H9 (cell line): ENCODE results near the gene L1CAM. TPM values are rescaled to one million over a fixed set of nuclear protein-coding genes. Genes with fewer than 3 reads are reported as not detected.

Experiments
- DNase-seq: peaks from one replicate; pipeline ENCODE4 v3.0.0-alpha.2; 2017
- H2AFZ ChIP-seq: one replicate; pipeline ENCODE4 v1.6.1; 2013; ENCODE audit warnings: mild to moderate bottlenecking, low read length, control low read depth, moderate library complexity
- H2AK5ac ChIP-seq: 2 replicates; pipeline ENCODE4 v1.6.1; 2013; ENCODE audit warnings: low read length, control low read depth, mixed read lengths; ENCODE audit not compliant: insufficient read length
- H2BK120ac ChIP-seq: one replicate; pipeline ENCODE4 v1.6.1; 2013; ENCODE audit warnings: low read depth, mild to moderate bottlenecking, low read length, control low read depth, inconsistent platforms; ENCODE audit not compliant: poor library complexity, severe bottlenecking
- H2BK12ac ChIP-seq: 2 replicates; pipeline ENCODE4 v1.6.1; 2013; ENCODE audit warnings: low read length, control low read depth, mixed read lengths, low read depth; ENCODE audit not compliant: insufficient read length
- H2BK15ac ChIP-seq: 2 replicates; pipeline ENCODE4 v1.6.1; 2013; ENCODE audit warnings: low read depth, low read length, control low read depth
- H2BK20ac ChIP-seq: one replicate; pipeline ENCODE4 v1.6.1; 2013; ENCODE audit warnings: low read depth, mild to moderate bottlenecking, low read length, control low read depth, inconsistent platforms; ENCODE audit not compliant: poor library complexity, severe bottlenecking
- H2BK5ac ChIP-seq: 2 replicates; pipeline ENCODE4 v1.6.1; 2013; ENCODE audit warnings: low read length, control low read depth, mixed read lengths; ENCODE audit not compliant: insufficient read length
- H3K14ac ChIP-seq: 2 replicates; pipeline ENCODE4 v1.6.1; 2013; ENCODE audit warnings: low read length, control low read depth; ENCODE audit not compliant: insufficient read depth
- H3K18ac ChIP-seq: 2 replicates; pipeline ENCODE4 v1.6.1; 2013; ENCODE audit warnings: low read depth, mild to moderate bottlenecking, mixed read lengths, low read length, control low read depth; ENCODE audit not compliant: insufficient read length
- H3K23ac ChIP-seq: 2 replicates; pipeline ENCODE4 v1.6.1; 2013; ENCODE audit warnings: low read length, control low read depth, mixed read lengths, low read depth; ENCODE audit not compliant: insufficient read length
- H3K23me2 ChIP-seq: 2 replicates; pipeline ENCODE4 v1.6.1; 2013; ENCODE audit warnings: low read depth, mild to moderate bottlenecking, mixed read lengths, low read length, control low read depth; ENCODE audit not compliant: insufficient read length, poor library complexity, severe bottlenecking
- H3K27ac ChIP-seq: 2 replicates; pipeline ENCODE4 v1.5.1; 2013; ENCODE audit warnings: low read length, control low read depth, mixed read lengths, low read depth; ENCODE audit not compliant: insufficient read length
- H3K27me3 ChIP-seq: 2 replicates; pipeline ENCODE4 v1.6.1; 2013; ENCODE audit warnings: low read length, control low read depth, inconsistent platforms; ENCODE audit not compliant: insufficient read depth
- H3K4ac ChIP-seq: 2 replicates; pipeline ENCODE4 v1.6.1; 2013; ENCODE audit warnings: low read depth, mild to moderate bottlenecking, control low read depth, inconsistent platforms, low read length, moderate library complexity
- H3K4me1 ChIP-seq: 2 replicates; pipeline ENCODE4 v1.6.1; 2013; ENCODE audit warnings: low read length, control low read depth, inconsistent platforms; ENCODE audit not compliant: insufficient read depth
- H3K4me2 ChIP-seq: 2 replicates; pipeline ENCODE4 v1.6.1; 2013; ENCODE audit warnings: low read length, control low read depth, mixed read lengths; ENCODE audit not compliant: insufficient read length, insufficient read depth
- H3K56ac ChIP-seq: 2 replicates; pipeline ENCODE4 v1.6.1; 2013; ENCODE audit warnings: low read depth, mild to moderate bottlenecking, mixed read lengths, low read length, control low read depth; ENCODE audit not compliant: insufficient read length
- H3K79me1 ChIP-seq: 2 replicates; pipeline ENCODE4 v1.6.1; 2013; ENCODE audit warnings: low read depth, mild to moderate bottlenecking, moderate library complexity, low read length, control low read depth, inconsistent platforms; ENCODE audit not compliant: insufficient read depth, poor library complexity, severe bottlenecking
- H3K79me2 ChIP-seq: 2 replicates; pipeline ENCODE4 v1.6.1; 2013; ENCODE audit warnings: low read length, control low read depth, inconsistent platforms; ENCODE audit not compliant: insufficient read depth
- H3K9ac ChIP-seq: 2 replicates; pipeline ENCODE4 v1.6.1; 2013; ENCODE audit warnings: low read length, control low read depth, mixed read lengths; ENCODE audit not compliant: insufficient read length; ENCODE audit errors: extremely low read depth
- H3K9me3 ChIP-seq: one replicate; pipeline ENCODE4 v1.6.1; 2013; ENCODE audit warnings: low read depth, low read length, inconsistent platforms; ENCODE audit not compliant: control insufficient read depth
- H3T11ph ChIP-seq: one replicate; pipeline ENCODE4 v1.6.1; 2013; ENCODE audit warnings: mild to moderate bottlenecking, low read length, control low read depth, inconsistent platforms
- H4K20me1 ChIP-seq: one replicate; pipeline ENCODE4 v1.6.1; 2013; ENCODE audit not compliant: control insufficient read depth, insufficient read length, insufficient read depth
- H4K5ac ChIP-seq: 2 replicates; pipeline ENCODE4 v1.6.1; 2013; ENCODE audit warnings: low read depth, mild to moderate bottlenecking, mixed read lengths, low read length, control low read depth; ENCODE audit not compliant: insufficient read length
- H4K8ac ChIP-seq: replicated peaks from 2 replicates; pipeline ENCODE4 v1.6.1; 2013; ENCODE audit warnings: low read length, control low read depth, mixed read lengths, low read depth; ENCODE audit not compliant: insufficient read length
- H4K91ac ChIP-seq: 2 replicates; pipeline ENCODE4 v1.6.1; 2013; ENCODE audit warnings: low read depth, mild to moderate bottlenecking, moderate library complexity, mixed read lengths, low read length, control low read depth; ENCODE audit not compliant: insufficient read length
- H3K27ac Mint-ChIP-seq, 3 experiments: 2 replicates in 2 of 3; 3 replicates in 1 of 3; pipeline ENCODE4 v1.8.0; 2020 to 2021; ENCODE audit warnings: mixed read lengths in 3 of 3, mild to moderate bottlenecking in 1 of 3, moderate library complexity in 1 of 3
- H3K27me3 Mint-ChIP-seq: 2 replicates; pipeline ENCODE4 v1.8.0; 2021; ENCODE audit warnings: low read depth, mild to moderate bottlenecking, moderate library complexity, mixed read lengths
- H3K36me3 Mint-ChIP-seq, 3 experiments: 2 replicates in 2 of 3; 3 replicates in 1 of 3; pipeline ENCODE4 v1.8.0; 2020 to 2021; ENCODE audit warnings: low read depth in 3 of 3, mixed read lengths in 3 of 3; ENCODE audit not compliant: insufficient read depth in 1 of 3
- H3K4me1 Mint-ChIP-seq, 2 experiments: 2 replicates each; pipeline ENCODE4 v1.8.0; 2020; ENCODE audit warnings: mixed read lengths in 2 of 2
- H3K4me3 Mint-ChIP-seq, 2 experiments: 2 replicates in 1 of 2; 3 replicates in 1 of 2; pipeline ENCODE4 v1.8.0; 2020 to 2021; ENCODE audit warnings: mild to moderate bottlenecking in 2 of 2, mixed read lengths in 2 of 2, moderate library complexity in 1 of 2
- H3K9me3 Mint-ChIP-seq, 2 experiments: 2 replicates in 1 of 2; 3 replicates in 1 of 2; pipeline ENCODE4 v1.8.0; 2020; ENCODE audit warnings: mild to moderate bottlenecking in 2 of 2, mixed read lengths in 2 of 2, moderate library complexity in 1 of 2
- CTCF ChIP-seq: fragments of 200-600 bp; sonication (generic); conservative IDR thresholded peaks from 3 replicates; pipeline ENCODE4 v1.8.0; 2021; ENCODE audit warnings: antibody characterized with exemption, mild to moderate bottlenecking
- WGBS: extraction: QIAGEN DNeasy Blood & Tissue Kit; methylation state at CpG from one replicate; pipeline ENCODE4 v1.1.7; 2013; ENCODE audit warnings: missing lambda C conversion rate, low lambda C conversion rate, mixed read lengths; ENCODE audit not compliant: insufficient read length; ENCODE audit errors: extremely low coverage; 5-methylcytosine and 5-hydroxymethylcytosine counted together
- total RNA-seq: library from RNA; stranded (reverse); gene quantifications from 2 replicates; pipeline ENCODE4 v1.2.1, GENCODE V29; 2021

The L1CAM gene
- total RNA-seq, 1 experiment from 2014 or later, result 22.7 TPM

- Histone ChIP-seq H3K4me1 (no peaks in the 10 kb centered on the region), H2BK12ac (no peak overlapping the region), H4K5ac (no peak overlapping the region), H4K91ac (no peak overlapping the region), H3K79me2 (no peaks in the 10 kb centered on the region), H3K27me3 (no peaks in the 10 kb centered on the region), H3K9me3 (peaks cover 40% of the 10 kb centered on the region), H3K56ac (no peak overlapping the region), H2BK20ac (no peak overlapping the region), H3K23ac (no peak overlapping the region), H4K20me1 (no peaks in the 10 kb centered on the region), H3K18ac (no peak overlapping the region), H3T11ph (no peak overlapping the region), H3K4ac (no peak overlapping the region), H2AK5ac (no peak overlapping the region), H3K9ac (no peak overlapping the region), H2BK120ac (no peak overlapping the region), H3K27ac (no peak overlapping the region), H3K4me2 (no peak overlapping the region), H2BK15ac (no peak overlapping the region), H3K14ac (no peak overlapping the region), H2BK5ac (no peak overlapping the region), H2AFZ (no peak overlapping the region), H3K79me1 (no peaks in the 10 kb centered on the region), H3K23me2 (no peaks in the 10 kb centered on the region), H4K8ac (no peak overlapping the region)
- WGBS, result no CpG with 5 or more reads among the region's 10 CpGs
- peaks cover 81 to 85% of the 10 kb centered on the region in 2 experiments for H3K9me3 Mint-ChIP-seq
- no peak for DNase-seq
- H3K4me1 Mint-ChIP-seq, result peaks cover 20 to 33% of the 10 kb centered on the region in 2 experiments
- H3K27me3 Mint-ChIP-seq, result peaks cover 15% of the 10 kb centered on the region
- TF ChIP-seq CTCF, result no peak
- H3K36me3 Mint-ChIP-seq, result peaks cover 8 to 13% (median 12%) of the 10 kb centered on the region in 3 experiments
- no peak overlapping the region for H3K27ac Mint-ChIP-seq
- no peak overlapping the region for H3K4me3 Mint-ChIP-seq
These were observed 24.8 kb downstream of the L1CAM start for GRCh38 chrX:153861151-153861550.
